ENCODE results near the gene HOXA13. TPM values are rescaled to one million over a fixed set of nuclear protein-coding genes. Genes with fewer than 3 reads are reported as not detected.

Gene HOXA13
- total RNA-seq, 1 donor from 2014 or later = not detected

DNA sequence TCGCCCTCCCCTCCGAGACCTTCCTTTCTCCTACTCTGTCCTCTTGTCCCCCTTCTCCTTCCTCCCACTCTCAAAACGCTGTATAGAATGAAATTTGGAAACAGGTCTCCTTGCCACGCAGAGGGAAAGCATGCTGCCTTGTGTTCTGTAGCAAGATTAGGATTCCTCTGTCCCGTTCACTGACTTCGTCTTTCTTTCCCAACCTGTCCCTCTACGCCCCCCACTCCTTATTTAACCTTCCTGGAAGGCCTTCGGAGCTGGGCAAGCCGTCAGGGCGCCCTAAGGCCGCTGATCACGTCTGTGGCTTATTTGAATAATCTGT, 35.9 kb downstream of the HOXA13 start:
- peaks cover 31% of the 10 kb centered on the region for H3K4me1 Mint-ChIP-seq (ENCODE audit: unreplicated experiment)
- H3K36me3 Mint-ChIP-seq (ENCODE audit: low read depth, unreplicated experiment) = peaks cover 4% of the 10 kb centered on the region
- TF ChIP-seq, protein P1, sequence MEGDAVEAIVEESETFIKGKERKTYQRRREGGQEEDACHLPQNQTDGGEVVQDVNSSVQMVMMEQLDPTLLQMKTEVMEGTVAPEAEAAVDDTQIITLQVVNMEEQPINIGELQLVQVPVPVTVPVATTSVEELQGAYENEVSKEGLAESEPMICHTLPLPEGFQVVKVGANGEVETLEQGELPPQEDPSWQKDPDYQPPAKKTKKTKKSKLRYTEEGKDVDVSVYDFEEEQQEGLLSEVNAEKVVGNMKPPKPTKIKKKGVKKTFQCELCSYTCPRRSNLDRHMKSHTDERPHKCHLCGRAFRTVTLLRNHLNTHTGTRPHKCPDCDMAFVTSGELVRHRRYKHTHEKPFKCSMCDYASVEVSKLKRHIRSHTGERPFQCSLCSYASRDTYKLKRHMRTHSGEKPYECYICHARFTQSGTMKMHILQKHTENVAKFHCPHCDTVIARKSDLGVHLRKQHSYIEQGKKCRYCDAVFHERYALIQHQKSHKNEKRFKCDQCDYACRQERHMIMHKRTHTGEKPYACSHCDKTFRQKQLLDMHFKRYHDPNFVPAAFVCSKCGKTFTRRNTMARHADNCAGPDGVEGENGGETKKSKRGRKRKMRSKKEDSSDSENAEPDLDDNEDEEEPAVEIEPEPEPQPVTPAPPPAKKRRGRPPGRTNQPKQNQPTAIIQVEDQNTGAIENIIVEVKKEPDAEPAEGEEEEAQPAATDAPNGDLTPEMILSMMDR (IDR thresholded peaks at IDR 0.05; ENCODE audit: unreplicated experiment) = no peak
- no peak overlapping the region for H3K4me3 Mint-ChIP-seq (ENCODE audit: unreplicated experiment)
- no peak overlapping the region for H3K27ac Mint-ChIP-seq (ENCODE audit: unreplicated experiment)
- peaks cover 36% of the 10 kb centered on the region for H3K27me3 Mint-ChIP-seq (ENCODE audit: unreplicated experiment)
- no peaks in the 10 kb centered on the region for H3K9me3 Mint-ChIP-seq (ENCODE audit: unreplicated experiment)
- no peak for DNase-seq (ENCODE audit: low spot score)

DNA sequence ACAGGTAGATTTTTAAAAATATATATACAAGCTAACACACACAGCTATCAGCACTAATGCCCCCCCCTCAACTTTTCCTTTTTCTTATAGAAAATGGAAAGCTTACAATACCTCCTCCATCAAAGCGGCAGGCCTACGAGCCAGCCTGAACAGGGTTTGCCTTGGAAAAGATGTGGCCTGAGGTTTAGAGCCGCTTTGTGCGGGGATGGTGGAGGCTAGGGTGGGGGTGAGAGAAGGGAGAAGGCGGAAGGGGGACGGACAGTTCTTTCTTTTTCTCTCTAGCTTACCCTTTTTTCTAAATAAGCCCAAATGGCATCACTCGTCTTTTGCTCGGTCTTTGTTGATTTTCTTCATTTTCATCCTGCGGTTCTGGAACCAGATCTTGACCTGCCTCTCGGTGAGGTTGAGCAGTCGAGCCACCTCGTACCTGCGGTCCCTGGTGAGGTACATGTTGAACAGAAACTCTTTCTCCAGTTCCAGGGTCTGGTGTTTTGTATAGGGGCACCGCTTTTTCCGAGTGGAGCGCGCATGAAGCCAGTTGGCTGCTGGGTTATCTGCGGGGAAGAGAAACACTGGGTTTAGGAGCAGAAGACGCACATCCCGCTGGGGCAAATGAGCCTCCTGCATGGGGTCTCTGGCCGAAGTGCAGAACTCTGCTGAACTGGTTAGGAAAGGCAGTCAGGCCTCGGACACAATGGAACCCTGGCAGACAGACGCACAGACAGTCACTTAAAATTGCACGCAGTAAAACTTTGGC, 36.4 kb downstream of the HOXA13 start:
- peaks cover 4% of the 10 kb centered on the region for H3K36me3 Mint-ChIP-seq (ENCODE audit: low read depth, unreplicated experiment)
- peaks cover 34% of the 10 kb centered on the region for H3K27me3 Mint-ChIP-seq (ENCODE audit: unreplicated experiment)
- peaks cover 26% of the 10 kb centered on the region for H3K4me1 Mint-ChIP-seq (ENCODE audit: unreplicated experiment)
- no peak for DNase-seq (ENCODE audit: low spot score)
- no peak overlapping the region for H3K27ac Mint-ChIP-seq (ENCODE audit: unreplicated experiment)
- no peak overlapping the region for H3K4me3 Mint-ChIP-seq (ENCODE audit: unreplicated experiment)
- TF ChIP-seq, protein P1 (IDR thresholded peaks at IDR 0.05; ENCODE audit: unreplicated experiment) = no peak
- H3K9me3 Mint-ChIP-seq (ENCODE audit: unreplicated experiment) = no peaks in the 10 kb centered on the region

DNA sequence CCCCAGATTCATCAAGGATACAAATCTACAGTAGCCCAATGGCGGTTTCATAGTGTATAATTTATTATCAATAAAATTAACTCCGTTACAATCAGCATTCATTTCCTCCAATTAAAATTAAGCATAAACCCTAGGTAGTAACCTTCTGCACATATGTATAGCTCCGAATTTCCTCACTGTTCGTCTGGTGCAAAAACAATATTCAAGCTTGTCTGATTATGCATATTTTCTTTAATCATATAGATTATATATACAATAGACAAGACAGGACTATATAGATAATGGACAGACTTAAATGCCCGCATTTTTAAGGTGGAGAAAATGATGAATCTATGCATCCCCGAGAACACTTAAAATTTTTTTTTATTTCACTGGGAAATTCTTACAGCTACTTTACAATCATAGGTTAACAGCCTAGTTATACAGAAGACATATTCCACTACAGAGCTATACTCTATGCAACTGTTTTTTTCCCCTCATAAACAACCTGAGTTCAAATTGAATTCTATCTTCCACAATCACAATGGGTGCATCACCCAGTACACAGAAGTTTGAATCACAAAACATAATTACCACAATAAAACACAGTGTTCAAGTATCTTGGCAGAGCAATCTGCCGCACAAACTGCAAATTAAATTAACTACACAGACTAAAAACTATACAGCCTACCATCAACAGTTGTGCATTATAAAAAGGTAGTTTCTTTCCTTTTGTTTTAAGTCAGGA, 37.2 kb downstream of the HOXA13 start:
- H3K4me1 Mint-ChIP-seq (ENCODE audit: unreplicated experiment) = peaks cover 19% of the 10 kb centered on the region
- no peak for DNase-seq (ENCODE audit: low spot score)
- no peak overlapping the region for H3K27ac Mint-ChIP-seq (ENCODE audit: unreplicated experiment)
- H3K36me3 Mint-ChIP-seq (ENCODE audit: low read depth, unreplicated experiment) = peaks cover 4% of the 10 kb centered on the region
- H3K27me3 Mint-ChIP-seq (ENCODE audit: unreplicated experiment) = peaks cover 33% of the 10 kb centered on the region
- no peak overlapping the region for H3K4me3 Mint-ChIP-seq (ENCODE audit: unreplicated experiment)
- TF ChIP-seq, protein P1 (IDR thresholded peaks at IDR 0.05; ENCODE audit: unreplicated experiment) = no peak
- no peaks in the 10 kb centered on the region for H3K9me3 Mint-ChIP-seq (ENCODE audit: unreplicated experiment)

DNA sequence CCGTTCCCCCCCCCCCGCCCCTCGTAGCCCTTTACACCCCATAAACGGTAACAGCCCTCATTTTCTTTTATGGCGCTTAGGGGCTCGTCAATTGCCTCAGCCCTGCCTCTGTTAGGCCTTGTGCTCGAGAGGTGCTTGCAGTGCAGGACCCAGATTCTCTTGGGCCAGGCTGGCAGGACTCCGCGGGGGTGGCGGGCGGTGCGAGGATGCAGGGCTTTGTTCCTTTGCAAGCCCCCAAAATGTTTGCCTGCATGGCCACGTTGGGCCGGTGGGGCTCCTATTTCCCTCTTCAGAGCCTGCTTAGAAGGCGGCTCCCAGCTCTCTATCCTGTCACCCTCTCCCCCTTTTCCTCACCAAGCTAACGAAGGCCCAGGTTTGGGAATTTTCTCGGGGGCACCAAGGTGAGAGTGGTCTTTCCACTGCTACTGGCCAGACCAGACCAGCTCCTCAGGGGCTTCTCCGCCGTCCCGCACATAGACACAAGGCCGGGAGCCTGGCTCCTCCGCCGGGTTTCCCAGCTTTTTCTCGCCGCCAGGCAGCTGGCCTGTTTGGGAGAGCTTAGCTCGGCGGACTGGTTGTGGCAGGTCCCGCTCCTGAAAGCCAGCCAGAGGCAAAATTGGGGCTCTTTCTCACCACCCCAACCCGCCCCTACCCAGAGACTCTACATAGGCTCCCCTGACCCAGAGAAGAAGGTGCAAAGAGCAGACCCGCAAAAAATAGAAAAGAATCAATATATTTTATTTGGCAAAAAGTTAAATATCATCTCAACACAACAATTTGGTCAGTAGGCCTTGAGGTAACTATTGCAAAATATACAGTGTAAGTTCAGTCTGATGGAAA, 38.0 kb downstream of the HOXA13 start:
- no peak overlapping the region for H3K27ac Mint-ChIP-seq (ENCODE audit: unreplicated experiment)
- H3K27me3 Mint-ChIP-seq (ENCODE audit: unreplicated experiment) = peaks cover 35% of the 10 kb centered on the region
- TF ChIP-seq, protein P1 (IDR thresholded peaks at IDR 0.05; ENCODE audit: unreplicated experiment) = no peak
- DNase-seq (ENCODE audit: low spot score) = no peak
- peaks cover 4% of the 10 kb centered on the region for H3K36me3 Mint-ChIP-seq (ENCODE audit: low read depth, unreplicated experiment)
- H3K4me1 Mint-ChIP-seq (ENCODE audit: unreplicated experiment) = peaks cover 13% of the 10 kb centered on the region
- H3K4me3 Mint-ChIP-seq (ENCODE audit: unreplicated experiment) = no peak overlapping the region
- no peaks in the 10 kb centered on the region for H3K9me3 Mint-ChIP-seq (ENCODE audit: unreplicated experiment)
